Gastrocnemius medialis (tissue), 4 donors: ENCODE data around the gene SMARCAL1.

Experiments used
- POLR2A ChIP-seq, 2 donors: fragments of 450-650 bp; IDR thresholded peaks; one replicate each; pipeline ENCODE4 v1.6.1; 2017; ENCODE audit warnings: antibody characterized with exemption in 2 of 2, mild to moderate bottlenecking in 2 of 2, moderate library complexity in 2 of 2
- TF ChIP-seq, protein P1 (sequence below), 5 experiments: fragments of 450-650 bp in 3 of 5; fragments of 200-600 bp in 2 of 5; sonication (generic) in 2 of 5; IDR thresholded peaks in 4 of 5; conservative IDR thresholded peaks in 1 of 5; 1 replicate in 4 of 5; 2 replicates in 1 of 5; pipeline ENCODE4 v1.5.1; 2016 to 2019; ENCODE audit warnings: antibody characterized with exemption in 5 of 5, mild to moderate bottlenecking in 3 of 5, moderate library complexity in 3 of 5

DNA sequence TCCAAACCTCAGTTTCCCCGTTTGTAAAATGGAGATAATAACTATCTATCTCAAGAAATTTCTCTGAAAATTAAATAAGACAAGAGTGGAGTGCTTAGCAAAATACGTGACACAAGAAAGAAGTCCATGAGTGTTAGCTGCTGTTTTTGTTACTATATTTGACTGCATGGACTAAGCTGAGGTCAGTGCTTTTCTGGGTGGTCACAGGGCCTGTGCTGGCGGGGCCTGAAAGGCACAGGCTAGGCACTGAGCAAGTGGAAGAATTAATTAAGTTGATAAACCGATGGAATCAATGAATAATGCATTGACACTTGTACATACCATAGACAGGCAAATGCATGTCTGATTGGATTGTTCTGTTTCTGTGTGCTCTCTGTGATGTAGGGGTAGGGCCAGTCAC lies 113.7 kb downstream of the SMARCAL1 start:
- TF ChIP-seq, protein P1, sequence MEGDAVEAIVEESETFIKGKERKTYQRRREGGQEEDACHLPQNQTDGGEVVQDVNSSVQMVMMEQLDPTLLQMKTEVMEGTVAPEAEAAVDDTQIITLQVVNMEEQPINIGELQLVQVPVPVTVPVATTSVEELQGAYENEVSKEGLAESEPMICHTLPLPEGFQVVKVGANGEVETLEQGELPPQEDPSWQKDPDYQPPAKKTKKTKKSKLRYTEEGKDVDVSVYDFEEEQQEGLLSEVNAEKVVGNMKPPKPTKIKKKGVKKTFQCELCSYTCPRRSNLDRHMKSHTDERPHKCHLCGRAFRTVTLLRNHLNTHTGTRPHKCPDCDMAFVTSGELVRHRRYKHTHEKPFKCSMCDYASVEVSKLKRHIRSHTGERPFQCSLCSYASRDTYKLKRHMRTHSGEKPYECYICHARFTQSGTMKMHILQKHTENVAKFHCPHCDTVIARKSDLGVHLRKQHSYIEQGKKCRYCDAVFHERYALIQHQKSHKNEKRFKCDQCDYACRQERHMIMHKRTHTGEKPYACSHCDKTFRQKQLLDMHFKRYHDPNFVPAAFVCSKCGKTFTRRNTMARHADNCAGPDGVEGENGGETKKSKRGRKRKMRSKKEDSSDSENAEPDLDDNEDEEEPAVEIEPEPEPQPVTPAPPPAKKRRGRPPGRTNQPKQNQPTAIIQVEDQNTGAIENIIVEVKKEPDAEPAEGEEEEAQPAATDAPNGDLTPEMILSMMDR (IDR thresholded peaks at IDR 0.05 in 4 of 5, conservative IDR thresholded peaks at IDR 0.05 in 1 of 5): no peak
- TF ChIP-seq POLR2A (IDR thresholded peaks at IDR 0.05): no peak
